ENCODE measurements around the gene MPIG6B.

DNA sequence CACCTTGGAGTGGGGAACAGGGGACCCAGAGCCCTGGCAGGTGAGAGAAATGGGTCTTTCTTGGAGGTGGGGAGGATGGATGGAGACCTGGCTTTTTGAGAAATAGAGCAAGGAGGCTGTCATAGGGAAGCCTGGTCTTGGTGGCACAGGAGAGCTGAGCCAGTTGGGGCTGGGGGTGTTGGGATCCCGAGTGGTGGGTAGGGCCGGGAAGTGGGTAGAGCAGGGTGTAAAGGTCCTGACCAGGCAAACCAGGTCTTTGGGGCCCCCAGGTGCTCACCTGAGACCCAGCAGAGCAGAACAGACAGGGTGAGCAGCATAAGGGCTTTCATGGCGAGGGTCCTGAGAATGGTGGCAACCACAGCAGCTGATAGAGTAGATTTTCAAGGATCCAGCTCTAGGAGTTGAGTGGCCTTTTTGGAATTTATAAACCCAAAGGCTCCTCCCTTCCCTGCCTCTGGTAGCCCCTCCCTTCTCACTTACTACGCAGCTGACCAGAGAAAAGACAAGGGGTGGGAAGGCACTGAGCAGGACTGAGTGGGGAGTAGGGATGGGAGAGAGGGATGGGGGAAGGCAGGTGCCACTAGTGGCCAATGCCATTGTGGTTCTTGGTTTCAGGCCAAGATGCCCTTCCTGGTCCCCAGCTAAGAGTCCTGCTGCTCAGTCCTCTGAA is 1.7 kb upstream of the MPIG6B start, which contains the start of gene LY6G6C:
- TF ChIP-seq, protein P1, sequence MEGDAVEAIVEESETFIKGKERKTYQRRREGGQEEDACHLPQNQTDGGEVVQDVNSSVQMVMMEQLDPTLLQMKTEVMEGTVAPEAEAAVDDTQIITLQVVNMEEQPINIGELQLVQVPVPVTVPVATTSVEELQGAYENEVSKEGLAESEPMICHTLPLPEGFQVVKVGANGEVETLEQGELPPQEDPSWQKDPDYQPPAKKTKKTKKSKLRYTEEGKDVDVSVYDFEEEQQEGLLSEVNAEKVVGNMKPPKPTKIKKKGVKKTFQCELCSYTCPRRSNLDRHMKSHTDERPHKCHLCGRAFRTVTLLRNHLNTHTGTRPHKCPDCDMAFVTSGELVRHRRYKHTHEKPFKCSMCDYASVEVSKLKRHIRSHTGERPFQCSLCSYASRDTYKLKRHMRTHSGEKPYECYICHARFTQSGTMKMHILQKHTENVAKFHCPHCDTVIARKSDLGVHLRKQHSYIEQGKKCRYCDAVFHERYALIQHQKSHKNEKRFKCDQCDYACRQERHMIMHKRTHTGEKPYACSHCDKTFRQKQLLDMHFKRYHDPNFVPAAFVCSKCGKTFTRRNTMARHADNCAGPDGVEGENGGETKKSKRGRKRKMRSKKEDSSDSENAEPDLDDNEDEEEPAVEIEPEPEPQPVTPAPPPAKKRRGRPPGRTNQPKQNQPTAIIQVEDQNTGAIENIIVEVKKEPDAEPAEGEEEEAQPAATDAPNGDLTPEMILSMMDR (IDR thresholded peaks at IDR 0.05), result no peak
- TF ChIP-seq POLR2A (IDR thresholded peaks at IDR 0.05), result no peak
- no peak for TF ChIP-seq POLR2AphosphoS5 (IDR thresholded peaks at IDR 0.05)

Data from breast epithelium (tissue), 3 donors.